GM21529 (cell line): ENCODE results near the gene PEPD.

Source experiments
- ATAC-seq: cut with Tn5 transposase; IDR thresholded peaks from one replicate; pipeline ENCODE4 v1.9.1; 2021; ENCODE audit not compliant: unreplicated experiment

The PEPD gene

DNA sequence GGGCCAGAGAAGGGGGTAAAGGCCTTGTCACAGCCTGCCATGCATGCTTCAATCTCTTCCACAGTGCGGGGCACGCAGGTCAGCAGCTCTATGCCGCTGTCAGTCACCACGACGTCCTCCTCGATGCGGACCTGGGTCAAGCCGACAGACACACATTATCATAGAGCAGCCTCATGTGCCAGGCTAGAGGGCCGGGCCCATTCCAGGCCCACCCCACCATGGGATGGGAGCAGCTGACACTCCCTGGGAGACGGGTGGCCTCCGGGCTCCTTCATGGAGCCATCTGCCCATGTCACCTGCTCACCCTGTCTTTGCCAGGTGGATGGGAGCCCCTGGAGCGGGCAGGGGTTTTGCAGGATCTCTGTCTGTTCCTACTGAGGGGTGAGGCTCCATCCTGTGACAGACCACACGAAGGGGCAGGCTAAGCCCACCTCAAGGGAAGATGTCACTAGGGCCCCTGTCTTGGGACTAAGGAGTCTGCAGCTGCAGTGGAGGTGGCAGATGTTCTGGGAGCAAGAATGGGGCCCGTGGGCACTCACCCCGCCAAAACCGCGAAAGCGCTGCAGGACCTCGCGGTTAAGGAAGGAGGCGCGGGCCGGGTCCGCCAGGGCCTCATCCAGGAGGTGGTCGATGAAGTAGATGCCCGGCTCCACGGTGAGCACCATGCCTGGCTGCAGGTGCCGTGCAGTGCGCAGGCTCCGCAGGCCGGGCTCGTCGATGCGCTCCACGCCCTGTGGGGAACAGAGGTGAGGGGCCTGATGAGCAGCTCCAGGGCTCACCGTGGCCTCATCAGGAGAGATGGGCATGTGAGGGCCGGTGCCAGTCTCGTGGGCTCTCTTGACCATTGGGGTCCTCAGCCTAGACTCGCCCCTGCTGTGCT lies 134.0 kb downstream of the PEPD start:
- ATAC-seq = no peak

DNA sequence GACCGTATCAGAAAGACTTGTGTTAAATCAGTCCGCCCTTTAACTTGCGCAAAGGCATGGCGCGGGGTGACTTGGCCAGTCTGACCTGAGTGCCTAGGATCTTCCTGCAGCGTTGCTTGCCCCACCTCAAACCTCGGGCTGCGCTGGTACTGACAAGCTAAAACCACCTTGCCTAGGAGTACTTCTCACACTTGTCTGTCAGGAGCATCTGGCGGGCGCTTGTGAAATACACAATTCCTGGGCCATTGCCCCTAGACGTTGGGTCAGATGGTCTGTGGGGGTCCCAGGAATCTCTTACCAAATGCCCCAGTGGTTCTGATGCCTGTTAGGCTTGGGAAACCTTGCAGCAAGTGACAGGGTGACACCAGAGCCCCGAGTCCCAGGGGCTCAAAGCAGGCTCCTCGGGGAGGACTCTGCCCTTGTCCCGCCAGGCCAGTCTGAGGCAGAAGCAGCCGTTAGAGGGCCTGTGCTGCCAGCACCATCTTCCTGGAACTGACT lies 135.2 kb downstream of the PEPD start:
- no peak for ATAC-seq

DNA sequence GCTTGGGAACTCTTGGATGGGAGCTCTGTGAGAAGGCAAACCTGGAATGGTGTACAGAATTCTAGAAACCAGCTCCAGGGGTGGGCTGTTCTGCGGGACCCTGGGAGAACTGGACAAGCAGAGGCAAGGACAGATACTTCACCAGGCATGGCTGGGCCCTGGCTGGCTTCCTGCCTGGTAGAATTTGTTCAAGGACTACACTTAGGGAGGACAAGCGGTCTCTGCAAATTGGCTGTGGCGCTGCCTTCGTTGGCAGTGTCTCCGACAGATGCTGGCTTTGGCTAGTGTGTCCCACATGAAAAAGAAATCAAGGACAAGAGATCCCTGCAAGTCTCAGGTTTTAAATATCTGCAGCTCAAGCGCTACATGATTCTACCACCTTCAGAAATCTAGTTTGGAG lies 135.6 kb downstream of the PEPD start:
- ATAC-seq = no peak

DNA sequence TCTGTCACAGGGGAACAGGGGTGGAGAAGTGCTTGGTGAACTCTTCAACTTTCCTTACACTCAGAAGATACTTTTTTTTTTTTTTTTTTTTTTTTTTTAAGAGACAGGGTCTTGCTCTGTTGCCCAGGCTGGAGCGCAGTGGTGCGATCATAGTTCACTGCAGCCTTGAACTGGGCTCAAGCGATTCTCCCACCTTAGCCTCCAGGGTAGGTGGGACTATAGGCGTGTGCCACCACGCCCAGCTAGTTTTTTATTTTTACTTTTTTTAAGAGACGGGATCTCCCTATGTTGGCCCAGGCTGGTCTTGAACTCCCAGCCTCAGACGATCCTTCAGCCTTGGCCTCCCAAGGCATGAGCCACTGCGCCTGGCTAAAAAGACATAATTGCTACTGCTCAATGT lies 136.6 kb downstream of the PEPD start:
- ATAC-seq = no peak

DNA sequence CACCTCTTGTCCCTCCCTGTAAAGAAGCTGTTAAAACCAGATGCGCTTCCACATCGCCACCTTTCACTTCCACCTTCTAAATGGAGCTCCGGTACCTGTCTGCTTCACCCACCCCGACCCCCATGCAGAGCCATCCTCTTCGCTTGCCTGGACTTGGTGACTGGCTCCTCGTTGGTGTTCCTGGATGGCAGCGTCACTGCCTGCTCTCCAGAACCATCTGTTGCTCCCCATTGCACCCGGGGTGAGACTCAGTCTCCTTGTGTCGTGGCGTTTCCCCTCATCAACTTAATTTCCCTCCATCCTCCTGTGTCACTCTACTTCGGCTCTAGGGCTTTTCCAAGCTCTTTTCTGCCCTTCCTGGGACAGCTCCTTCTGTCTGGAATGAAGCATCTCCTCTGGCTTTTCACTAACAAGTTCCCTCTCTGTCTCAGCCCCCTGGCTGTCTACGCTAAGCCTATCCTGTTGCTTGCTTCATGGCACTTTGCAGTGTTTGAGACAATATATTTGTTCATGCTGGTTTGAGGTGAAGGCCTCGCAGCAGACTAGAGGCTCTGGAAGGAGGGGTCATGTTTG lies 137.8 kb downstream of the PEPD start:
- ATAC-seq = no peak

DNA sequence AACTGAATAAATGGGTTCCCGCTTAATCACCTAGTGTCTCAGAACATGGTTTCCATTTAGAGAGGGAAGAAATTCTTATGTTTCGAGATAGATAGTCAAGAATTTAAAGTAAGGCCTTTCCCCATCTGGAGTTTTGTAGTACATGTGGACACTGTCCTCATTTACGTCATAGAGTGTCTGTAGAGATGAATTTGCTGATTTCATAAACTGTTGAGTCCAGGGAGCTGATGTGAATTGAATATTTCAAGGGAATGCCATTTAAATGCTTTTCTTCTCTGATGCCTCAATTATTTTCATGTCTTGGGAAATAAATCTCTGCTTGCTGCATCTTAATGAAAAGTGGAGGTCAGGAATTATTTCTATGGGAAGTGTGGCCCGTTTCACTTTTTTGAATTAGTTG lies 138.6 kb downstream of the PEPD start:
- no peak for ATAC-seq

DNA sequence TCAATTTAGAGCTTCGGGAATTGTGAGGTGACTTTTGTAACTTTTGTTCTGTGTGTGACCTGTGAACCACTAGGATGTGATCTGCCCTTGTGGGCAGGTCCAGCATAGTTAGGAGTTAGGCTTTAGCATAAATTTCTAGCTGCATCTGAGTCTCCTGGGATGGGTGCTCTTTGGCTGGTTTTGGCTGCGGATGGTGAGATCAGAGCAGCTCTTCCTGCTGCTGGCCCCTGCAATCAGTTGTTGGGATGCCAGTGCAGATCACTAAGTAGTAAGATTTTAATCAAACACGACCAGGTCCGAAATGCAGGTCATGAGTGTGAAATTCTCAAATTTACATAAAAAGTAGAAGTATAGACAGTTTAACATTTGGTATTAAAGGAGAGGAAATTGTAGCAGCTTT lies 139.6 kb downstream of the PEPD start:
- no peak for ATAC-seq

DNA sequence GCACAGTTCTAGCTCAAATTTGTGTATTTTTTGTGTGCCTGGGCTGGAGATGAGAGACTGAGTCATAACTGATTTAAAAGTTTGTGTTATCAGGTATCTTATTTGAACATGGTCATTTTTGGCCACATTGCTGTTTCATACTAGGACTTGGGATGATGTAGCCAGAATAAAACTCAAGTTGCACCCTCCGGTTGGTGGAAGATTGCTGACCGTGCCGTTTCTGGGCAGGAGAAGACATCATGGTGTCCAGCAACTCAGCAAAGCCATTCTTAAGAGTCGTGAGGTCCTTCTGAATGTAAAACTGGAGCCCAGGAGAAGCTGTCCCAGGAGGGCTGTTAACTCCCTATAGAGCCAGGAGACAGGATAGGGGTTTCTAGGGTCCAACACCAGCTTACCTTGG lies 140.5 kb downstream of the PEPD start:
- no peak for ATAC-seq

DNA sequence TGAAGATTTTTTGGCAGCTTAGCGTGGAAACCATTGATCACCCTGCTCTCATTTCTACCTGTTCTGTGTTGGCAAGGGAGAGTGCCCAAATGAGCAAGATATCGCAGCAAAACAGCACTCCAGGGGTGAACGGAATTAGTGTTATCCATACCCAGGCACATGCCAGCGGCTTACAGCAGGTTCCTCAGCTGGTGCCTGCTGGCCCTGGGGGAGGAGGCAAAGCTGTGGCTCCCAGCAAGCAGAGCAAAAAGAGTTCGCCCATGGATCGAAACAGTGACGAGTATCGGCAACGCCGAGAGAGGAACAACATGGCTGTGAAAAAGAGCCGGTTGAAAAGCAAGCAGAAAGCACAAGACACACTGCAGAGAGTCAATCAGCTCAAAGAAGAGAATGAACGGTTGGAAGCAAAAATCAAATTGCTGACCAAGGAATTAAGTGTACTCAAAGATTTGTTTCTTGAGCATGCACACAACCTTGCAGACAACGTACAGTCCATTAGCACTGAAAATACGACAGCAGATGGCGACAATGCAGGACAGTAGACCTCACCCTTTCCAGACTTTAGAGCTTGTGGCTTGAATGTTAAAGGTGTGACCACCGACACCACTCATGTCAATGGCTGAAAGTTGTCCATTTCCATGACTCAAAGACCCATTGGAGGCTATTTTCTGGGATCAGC lies 142.3 kb downstream of the PEPD start:
- ATAC-seq = no peak

DNA sequence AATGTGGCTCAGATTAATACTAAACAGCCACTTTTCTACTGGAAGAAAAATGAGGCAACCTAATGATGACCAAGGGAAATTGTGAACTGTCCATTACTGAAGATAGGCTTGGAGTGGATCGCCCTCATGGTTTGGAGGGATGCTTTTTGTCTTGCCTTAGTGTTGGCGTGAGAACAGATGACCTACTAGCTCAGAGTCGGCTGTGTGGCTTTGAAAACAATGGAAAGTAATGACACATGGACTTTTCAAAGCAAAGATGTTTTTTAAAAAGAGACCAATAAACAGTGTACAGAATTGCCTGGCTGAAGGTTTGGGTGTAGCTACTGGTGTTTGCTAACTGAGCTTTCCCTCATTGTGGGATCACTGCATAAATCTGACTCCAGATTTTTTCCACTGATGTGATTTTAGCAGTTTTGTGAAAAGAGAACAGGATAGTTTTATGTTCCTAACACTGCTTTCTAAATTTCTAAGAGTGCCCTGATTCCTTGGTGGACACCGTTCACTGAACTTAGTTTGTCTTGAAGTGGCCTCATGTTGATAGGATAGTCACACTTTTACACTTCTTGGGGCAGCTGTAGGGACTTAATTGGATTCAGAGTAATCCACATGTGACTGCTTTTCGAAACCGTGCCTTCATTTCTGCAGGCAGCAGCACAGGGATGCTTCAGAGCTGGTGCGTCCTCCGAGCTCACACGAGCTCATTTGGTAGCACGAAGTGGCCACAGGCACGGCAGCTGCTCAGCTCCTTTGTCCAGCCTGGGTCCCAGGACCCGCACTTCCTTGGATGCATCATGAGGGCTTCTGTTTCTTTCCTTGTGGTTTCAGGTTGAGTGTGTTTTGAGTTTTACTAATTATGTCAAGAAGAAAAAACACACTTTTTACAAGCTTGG lies 143.8 kb downstream of the PEPD start:
- no peak for ATAC-seq

DNA sequence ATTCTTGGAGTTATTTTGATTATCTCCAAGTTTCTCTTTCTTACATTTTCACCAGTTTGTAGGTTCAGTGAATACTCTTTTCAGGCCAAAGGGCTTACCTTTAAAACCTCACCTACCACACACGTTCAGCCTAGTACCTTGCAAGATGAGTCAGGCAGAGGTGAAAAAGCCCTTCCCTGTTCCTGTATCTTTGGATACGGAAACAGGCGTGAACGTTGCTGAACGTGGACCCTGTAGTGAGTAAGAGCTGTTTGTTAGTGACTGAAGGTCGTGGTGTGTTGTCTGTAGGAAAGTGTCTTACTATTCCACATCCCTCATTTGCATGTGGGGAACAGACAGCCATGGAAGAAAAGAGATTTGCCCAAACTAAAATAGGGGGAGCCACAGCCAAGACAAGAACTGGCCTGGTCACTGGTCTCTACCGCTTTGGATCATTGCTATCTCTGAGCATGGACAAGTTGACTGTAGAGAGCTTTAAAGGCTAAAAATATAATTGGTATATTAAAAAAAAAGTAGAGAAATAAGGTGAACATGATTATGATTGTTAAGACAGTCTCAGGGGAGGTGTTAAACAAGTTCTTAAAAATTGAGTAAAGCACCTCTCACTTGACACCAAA lies 144.5 kb downstream of the PEPD start:
- ATAC-seq = no peak

DNA sequence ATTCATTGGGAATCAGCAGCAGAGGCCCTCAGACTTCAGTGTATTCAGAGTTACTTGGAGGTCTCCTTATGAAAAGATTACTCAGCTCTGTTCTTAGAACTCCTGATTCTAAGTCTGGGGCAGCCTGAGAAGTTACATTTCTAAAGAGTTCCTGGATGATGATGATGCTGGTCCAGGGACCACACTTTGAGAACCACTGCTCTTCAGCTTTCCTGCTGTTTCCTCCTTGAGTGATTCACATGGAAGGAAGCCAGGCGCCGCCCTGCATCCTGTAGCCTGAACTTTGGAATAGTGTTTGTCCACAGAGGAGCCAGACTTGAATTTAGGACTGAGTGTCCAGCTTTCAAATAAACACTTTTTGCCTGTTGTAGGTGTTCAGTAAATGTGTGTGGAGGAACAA lies 145.2 kb downstream of the PEPD start:
- no peak for ATAC-seq

DNA sequence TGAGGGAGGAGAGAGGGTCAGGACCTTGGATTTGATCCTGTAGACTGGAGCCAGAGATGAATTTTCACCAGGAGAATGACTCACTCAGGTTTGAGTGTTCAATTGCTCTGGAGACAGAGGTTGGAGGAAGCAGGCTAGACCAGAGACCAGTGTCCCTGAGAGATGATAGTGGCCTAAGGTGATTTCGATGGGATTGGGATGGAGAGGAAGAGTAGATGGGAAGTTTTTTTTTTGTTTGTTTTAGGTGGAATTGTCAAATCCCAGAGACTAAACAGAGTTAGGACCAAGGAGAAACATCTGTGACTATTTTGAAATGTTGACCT lies 145.8 kb downstream of the PEPD start:
- no peak for ATAC-seq

DNA sequence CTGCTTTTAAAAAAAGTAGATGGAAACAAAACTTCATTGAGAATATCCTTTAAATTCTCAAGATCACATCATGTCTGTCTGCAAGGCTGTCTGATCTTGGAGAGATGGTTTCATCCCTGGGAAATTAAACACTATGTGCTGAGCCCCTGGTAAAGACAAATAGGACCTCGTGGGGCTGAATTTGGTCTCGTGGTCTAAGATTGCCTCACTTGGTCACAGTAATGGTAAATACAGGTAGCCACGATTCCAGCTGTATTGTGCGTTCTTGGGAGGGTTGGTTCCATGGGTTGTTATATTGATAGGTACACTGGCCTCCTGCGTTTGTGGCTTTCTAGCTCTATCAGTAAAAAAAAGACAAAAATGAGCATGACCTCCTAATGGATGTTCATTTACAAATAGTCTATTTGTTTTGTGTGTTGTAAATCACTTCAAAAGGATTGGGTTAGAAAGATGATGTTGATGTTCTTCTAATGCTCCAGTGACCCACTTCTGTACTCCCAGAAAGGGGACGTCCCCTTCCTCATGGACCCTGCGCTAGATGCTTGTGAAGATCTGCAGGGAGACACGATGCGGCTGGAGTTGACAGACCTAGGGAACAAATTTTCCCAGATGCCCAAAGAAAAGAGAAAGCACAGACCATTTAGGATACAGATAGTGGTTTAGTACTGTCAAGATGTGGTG lies 146.3 kb downstream of the PEPD start:
- no peak for ATAC-seq

DNA sequence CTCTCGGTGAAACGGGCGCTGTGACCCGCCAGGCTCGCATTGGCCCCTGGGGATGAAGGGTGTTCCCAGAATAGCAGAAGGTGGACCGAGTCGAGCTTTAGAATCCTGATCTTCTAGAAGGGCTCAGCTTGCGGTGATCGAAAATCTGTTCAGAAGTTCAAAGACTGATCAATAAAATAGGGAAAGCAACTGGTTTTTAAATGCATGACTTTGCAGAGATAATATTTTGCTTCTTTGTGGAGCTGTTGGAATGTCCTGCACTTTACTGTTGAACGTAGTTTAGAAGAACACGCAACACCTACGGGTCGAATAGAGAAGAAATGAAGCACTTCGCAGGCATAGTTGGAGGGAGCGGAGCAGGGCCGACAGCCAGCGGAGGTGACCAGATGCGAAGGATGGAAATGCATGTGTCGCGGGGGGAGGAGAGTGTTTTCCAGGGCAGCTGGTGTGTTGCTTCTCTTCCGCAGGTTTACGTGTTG lies 147.3 kb downstream of the PEPD start:
- ATAC-seq = no peak

DNA sequence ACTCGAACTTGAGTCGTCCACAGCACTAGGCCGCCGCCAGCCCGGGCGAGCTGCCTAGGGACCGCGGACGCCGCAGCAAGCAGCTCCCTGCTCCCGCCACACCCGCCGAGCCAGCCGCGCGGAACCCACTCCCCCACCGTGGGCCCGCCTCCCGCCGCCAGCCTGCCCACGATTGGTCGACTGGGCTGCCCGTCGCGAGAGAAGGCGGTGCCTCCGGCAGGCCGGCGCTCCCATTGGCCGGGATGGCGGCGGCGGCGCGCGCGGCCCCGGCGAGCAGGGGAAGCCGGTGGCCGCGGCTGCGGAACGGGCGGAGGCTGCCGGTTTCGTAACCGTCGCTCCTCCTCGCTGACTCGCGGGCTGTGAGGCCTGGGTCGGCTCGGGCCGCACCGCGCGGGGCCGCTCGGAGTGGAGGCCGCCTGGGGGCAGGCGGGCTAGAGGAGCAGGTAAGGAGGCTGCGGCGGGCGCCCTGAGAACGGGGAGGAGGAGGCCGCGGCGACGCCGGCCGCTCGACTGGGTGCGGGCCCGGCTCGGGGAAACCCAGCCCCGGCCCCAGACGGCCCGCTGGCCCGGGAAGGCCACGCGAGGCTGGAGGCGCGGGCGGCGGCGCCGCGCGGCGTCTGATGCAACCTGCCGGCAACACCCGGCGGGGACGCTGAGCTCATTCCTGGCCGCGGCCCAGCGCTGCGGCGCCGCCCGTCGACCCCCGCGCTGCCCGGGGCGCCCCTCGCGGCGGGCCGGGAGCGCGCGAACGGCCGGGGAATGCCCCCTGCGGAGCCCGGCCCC lies 147.9 kb downstream of the PEPD start, which contains the start of gene CEBPG:
CEBPG (plus strand) TSS at position 257 of the 783 bp plus-strand sequence. CDS start 5,531 bp downstream, outside the sequence.
- ATAC-seq = peak; percentile 85

DNA sequence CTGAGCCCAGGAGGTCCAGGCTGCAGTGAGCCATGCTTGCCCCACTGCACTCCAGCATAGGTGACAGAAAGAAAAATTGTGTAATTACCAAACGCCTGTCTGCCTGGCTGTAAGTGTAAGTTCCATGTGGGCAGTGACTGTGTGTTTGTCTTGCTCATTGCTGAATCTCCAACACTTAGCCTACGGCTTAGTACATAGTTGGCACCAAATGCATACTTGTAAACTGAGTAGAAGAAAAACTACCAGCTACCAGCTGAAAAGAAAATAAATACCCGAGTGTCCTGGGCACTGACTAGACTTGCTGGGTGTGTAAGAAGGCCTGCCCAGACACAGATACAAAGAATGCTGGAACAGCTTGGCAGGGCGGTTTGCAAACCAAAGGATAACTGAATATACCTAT lies 150.8 kb downstream of the PEPD start:
- no peak for ATAC-seq

DNA sequence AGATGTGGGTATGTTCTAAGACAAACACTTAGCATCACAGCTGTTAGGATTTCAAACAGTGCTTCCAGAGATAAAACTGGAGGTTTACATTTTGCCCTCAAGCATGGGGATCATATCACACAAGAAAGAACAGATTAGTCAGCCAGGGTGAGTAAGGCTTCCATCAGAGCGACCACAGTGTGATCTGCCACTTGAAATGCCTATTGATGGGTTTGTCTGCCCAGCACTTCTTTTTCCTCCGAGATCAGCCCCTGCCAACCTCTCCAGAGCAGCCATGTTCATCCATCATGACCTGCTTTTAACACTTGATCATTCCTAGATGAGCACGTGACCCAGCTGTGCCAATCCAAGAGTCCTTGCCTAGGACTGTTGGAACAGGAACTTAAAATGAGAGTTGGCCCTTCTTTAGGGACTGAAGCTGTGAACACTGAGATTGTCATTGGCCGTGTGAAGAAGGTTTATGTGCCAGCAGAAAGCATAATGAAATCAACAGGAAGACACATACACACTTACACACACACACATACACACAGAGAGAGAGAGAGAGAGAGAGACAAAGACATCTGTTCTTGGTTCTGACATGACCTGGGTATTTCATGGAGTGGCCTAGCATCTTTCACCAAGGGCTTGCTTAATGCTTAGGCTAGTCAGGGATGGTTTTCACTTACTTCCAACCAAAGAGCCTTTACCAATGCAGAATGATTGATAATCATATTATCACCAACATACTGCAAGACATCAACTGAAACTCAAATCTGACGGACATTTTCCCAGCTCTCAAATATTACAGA lies 153.3 kb downstream of the PEPD start:
- ATAC-seq = no peak
